Measurements from ENCODE around the gene PCDHB9. TPM values are rescaled to one million over a fixed set of nuclear protein-coding genes. Genes with fewer than 3 reads are reported as not detected.
"Not testable (repeated sequence)": the region's sequence is repeated elsewhere in the genome, so short reads cannot be mapped to it uniquely, and the experiment has no call there.

Gene PCDHB9
- total RNA-seq (2021; ENCODE audit: unreplicated experiment) (0.07 TPM), Bru-seq, nascent RNA (percentile 19 among the genes with signal in this experiment), BruChase-seq, experiment 1, labeled RNA remaining after a 6-hour chase (percentile 17 among the genes with signal in this experiment), BruChase-seq, experiment 2, labeled RNA remaining after a 2-hour chase (percentile 19 among the genes with signal in this experiment)
- 0.07 and 0.36 TPM in 2 replicates for polyA plus RNA-seq (2012)
- long read RNA-seq = 0 reads

DNA sequence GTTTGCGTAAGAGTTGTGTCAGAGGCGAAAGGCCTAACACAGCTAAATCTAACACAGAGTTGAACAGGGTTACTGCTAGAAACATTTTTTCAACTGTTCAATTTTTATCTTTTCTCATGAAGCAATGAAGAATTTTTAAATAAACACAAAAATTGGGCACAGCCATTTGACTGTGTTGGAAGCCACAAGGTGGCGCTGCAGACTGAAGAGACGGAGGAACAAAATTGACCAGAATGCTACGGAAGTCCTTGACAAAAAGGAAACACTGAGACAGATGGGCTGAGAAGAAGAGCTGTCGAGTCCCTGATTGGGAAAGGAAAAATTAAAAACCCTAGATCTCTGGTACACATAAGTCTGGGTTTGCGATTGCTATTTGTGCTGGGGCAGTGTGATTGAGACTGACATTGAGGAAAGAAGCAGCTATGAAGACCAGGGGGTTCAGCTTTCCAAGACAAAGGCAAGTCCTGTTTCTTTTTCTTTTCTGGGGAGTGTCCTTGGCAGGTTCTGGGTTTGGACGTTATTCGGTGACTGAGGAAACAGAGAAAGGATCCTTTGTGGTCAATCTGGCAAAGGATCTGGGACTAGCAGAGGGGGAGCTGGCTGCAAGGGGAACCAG lies at the start of gene PCDHB9:
TSS of gene PCDHB9 (plus strand) at position 265 of the 616 bp plus-strand sequence. CDS start at position 423, 158 bp downstream.
- ChIA-PET CTCF (interaction anchor here (0.6 to 1.4 kb wide), 4 partner anchors 10 to 981 kb away, joined by 3 to 5 read pairs (median 4); no protein-coding TSS in a partner anchor), POLR2A (no interaction called here), RAD21 (ENCODE audit: low non-redundant PET in 1 of 2, low total read pairs in 2 of 2, uncharacterized antibody in 2 of 2, unreplicated experiment in 2 of 2) (no interaction called here)
- Histone ChIP-seq H4K20me1 (ENCODE audit: insufficient read depth) (no peaks in the 10 kb centered on the region), H3K4me3 (replicated peaks in 1 of 2; ENCODE audit: low read depth in 1 of 2, low read length in 2 of 2) (no peak within 1 kb of the TSS), H3K9ac (ENCODE audit: low read length) (no peak within 1 kb of the TSS), H3K4me1 (ENCODE audit: control insufficient read depth in 1 of 2, insufficient read depth in 2 of 2, low read length in 2 of 2) (no peaks in the 10 kb centered on the region), H3K9me2 (ENCODE audit: insufficient read depth) (no peaks in the 10 kb centered on the region), H2AFZ (ENCODE audit: low read depth, low read length, poor library complexity, severe bottlenecking) (no peak within 1 kb of the TSS), H3K36me3 (ENCODE audit: control insufficient read depth in 1 of 2, insufficient read depth in 2 of 2, low read length in 2 of 2) (no peaks in the 10 kb centered on the region), H3K4me2 (ENCODE audit: low read length) (no peak within 1 kb of the TSS), H3K9me3 (ENCODE audit: control insufficient read depth in 1 of 2, insufficient read depth in 1 of 2, low read depth in 1 of 2, low read length in 2 of 2) (no peaks in the 10 kb centered on the region), H3K27me3 (ENCODE audit: insufficient read depth, low read length) (no peaks in the 10 kb centered on the region), H3K27ac (ENCODE audit: low read depth, low read length) (no peak within 1 kb of the TSS), H3K79me2 (ENCODE audit: insufficient read depth, low read length) (no peaks in the 10 kb centered on the region)
- intact Hi-C loops (cut with micrococcal nuclease) = no loop called here
- no TSS peak for BruUV-seq (replicated peaks)
- ATAC-seq (no peak), DNase-seq (ENCODE audit: low read depth, low spot score) (peak; percentile 6)
- TF ChIP-seq RAD21 (IDR thresholded peaks at IDR 0.05; ENCODE audit: low read depth) = peak; percentile 52
- no peak for TF ChIP-seq ATF3 (IDR thresholded peaks at IDR 0.05)
- no peak for TF ChIP-seq SRF (IDR thresholded peaks at IDR 0.05; ENCODE audit: low read depth)
- TF ChIP-seq, protein P1, sequence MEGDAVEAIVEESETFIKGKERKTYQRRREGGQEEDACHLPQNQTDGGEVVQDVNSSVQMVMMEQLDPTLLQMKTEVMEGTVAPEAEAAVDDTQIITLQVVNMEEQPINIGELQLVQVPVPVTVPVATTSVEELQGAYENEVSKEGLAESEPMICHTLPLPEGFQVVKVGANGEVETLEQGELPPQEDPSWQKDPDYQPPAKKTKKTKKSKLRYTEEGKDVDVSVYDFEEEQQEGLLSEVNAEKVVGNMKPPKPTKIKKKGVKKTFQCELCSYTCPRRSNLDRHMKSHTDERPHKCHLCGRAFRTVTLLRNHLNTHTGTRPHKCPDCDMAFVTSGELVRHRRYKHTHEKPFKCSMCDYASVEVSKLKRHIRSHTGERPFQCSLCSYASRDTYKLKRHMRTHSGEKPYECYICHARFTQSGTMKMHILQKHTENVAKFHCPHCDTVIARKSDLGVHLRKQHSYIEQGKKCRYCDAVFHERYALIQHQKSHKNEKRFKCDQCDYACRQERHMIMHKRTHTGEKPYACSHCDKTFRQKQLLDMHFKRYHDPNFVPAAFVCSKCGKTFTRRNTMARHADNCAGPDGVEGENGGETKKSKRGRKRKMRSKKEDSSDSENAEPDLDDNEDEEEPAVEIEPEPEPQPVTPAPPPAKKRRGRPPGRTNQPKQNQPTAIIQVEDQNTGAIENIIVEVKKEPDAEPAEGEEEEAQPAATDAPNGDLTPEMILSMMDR (IDR thresholded peaks at IDR 0.05 in 2 of 3, conservative IDR thresholded peaks at IDR 0.05 in 1 of 3; ENCODE audit: borderline replicate concordance in 1 of 3, insufficient read depth in 1 of 3, low read depth in 2 of 3, low read length in 2 of 3) = peak; percentile 44 to 78 (median 59); a peak in 5 of 6 replicates
- no peak for TF ChIP-seq POLR2A (IDR thresholded peaks at IDR 0.05; ENCODE audit: borderline replicate concordance, extremely low read depth, insufficient read depth, insufficient read length)
- no peak for TF ChIP-seq ZNF274 (IDR thresholded peaks at IDR 0.05; ENCODE audit: low read depth, low read length)

DNA sequence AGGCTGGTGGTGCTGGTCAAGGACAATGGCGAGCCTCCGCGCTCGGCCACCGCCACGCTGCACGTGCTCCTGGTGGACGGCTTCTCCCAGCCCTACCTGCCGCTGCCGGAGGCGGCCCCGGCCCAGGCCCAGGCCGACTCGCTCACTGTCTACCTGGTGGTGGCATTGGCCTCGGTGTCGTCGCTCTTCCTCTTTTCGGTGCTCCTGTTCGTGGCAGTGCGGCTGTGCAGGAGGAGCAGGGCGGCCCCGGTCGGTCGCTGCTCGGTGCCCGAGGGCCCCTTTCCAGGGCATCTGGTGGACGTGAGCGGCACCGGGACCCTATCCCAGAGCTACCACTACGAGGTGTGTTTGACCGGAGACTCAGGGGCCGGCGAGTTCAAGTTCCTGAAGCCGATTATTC lies 49.6 kb upstream of the PCDHB9 start:
- H3K9me2 ChIP-seq (ENCODE audit: insufficient read depth); CTCF ChIA-PET; BruUV-seq (replicated peaks); H3K4me1 ChIP-seq (ENCODE audit: control insufficient read depth in 1 of 2, insufficient read depth in 2 of 2, low read length in 2 of 2); H3K27me3 ChIP-seq (ENCODE audit: insufficient read depth, low read length); RAD21 ChIA-PET (ENCODE audit: low non-redundant PET in 1 of 2, low total read pairs in 2 of 2, uncharacterized antibody in 2 of 2, unreplicated experiment in 2 of 2); H4K20me1 ChIP-seq (ENCODE audit: insufficient read depth); H3K79me2 ChIP-seq (ENCODE audit: insufficient read depth, low read length); H2AFZ ChIP-seq (ENCODE audit: low read depth, low read length, poor library complexity, severe bottlenecking); H3K4me2 ChIP-seq (ENCODE audit: low read length); ATAC-seq; POLR2A ChIA-PET; H3K4me3 ChIP-seq (replicated peaks in 1 of 2; ENCODE audit: low read depth in 1 of 2, low read length in 2 of 2); DNase-seq (ENCODE audit: low read depth, low spot score); H3K36me3 ChIP-seq (ENCODE audit: control insufficient read depth in 1 of 2, insufficient read depth in 2 of 2, low read length in 2 of 2); intact Hi-C loops (cut with micrococcal nuclease); H3K9ac ChIP-seq (ENCODE audit: low read length); H3K27ac ChIP-seq (ENCODE audit: low read depth, low read length): not testable (repeated sequence)
- peaks cover 0 to 14% of the 10 kb centered on the region in 2 experiments; a peak in 2 of 4 replicates for H3K9me3 ChIP-seq (ENCODE audit: control insufficient read depth in 1 of 2, insufficient read depth in 1 of 2, low read depth in 1 of 2, low read length in 2 of 2)
